ENCODE results near the gene ZNF775. TPM values are rescaled to one million over a fixed set of nuclear protein-coding genes. Genes with fewer than 3 reads are reported as not detected.
"Not testable (repeated sequence)": the region's sequence is repeated elsewhere in the genome, so short reads cannot be mapped to it uniquely, and the experiment has no call there.

ZNF775 gene
- total RNA-seq, 4 donors from 2014 or later = 0.72 to 4.4 (median 1.4) TPM

DNA sequence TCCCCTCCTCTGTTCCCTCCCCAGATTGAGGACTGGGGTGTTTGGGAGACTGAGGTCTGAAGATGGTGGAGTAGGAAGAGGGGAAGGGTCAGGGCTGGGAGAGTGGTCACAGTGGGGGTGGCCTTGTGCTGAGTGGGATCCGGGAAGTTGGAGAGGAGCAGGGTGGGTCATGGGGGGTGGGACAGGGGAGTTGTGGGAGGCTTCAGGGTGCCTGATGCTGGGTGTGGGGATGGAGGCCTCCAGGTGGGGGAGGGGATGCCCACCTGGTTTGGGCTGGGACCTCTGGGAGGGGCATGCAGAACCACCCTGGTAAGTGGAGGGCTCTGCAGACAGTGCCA lies 2.6 kb downstream of the ZNF775 start:
- ATAC-seq (ENCODE audit: low FRiP score) (no peak), DNase-seq (ENCODE audit: low spot score) (no peak)
- TF ChIP-seq, protein P1, sequence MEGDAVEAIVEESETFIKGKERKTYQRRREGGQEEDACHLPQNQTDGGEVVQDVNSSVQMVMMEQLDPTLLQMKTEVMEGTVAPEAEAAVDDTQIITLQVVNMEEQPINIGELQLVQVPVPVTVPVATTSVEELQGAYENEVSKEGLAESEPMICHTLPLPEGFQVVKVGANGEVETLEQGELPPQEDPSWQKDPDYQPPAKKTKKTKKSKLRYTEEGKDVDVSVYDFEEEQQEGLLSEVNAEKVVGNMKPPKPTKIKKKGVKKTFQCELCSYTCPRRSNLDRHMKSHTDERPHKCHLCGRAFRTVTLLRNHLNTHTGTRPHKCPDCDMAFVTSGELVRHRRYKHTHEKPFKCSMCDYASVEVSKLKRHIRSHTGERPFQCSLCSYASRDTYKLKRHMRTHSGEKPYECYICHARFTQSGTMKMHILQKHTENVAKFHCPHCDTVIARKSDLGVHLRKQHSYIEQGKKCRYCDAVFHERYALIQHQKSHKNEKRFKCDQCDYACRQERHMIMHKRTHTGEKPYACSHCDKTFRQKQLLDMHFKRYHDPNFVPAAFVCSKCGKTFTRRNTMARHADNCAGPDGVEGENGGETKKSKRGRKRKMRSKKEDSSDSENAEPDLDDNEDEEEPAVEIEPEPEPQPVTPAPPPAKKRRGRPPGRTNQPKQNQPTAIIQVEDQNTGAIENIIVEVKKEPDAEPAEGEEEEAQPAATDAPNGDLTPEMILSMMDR (IDR thresholded peaks at IDR 0.05) = no peak

DNA sequence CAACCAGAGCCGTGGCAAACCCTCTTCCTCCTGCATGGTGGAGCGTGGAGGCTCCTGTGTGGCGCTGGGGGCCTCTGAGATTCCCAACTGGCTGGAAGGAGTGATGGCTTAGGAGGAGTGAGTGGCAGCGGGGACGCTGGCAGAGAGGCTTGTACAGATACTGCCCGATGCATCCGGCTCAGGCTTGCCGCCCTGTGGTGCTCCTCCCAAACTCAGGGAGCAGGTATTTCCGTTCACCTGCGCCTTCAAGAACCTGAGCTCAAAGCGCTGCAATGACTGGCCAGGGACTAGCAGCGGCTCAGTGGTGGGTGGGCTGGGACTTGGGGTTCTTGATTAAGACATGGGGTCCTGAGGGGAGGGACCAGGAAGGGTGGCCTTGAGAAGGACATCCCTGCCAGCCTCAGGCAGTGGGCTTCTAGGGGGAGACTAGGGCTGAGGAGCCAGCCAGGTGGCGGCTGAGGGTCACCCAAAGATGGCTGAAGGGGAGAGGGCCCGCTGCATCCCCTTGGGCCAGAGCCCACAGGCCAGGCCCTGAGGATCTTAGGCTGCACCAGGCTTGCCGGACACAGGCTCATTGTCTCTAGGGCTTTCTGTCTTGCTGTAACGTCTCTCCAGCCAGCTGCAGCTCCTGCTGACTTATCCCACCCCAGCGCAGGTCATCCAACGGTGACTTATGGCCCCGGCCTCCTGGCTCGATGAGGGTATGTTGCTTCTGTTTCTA lies 3.2 kb downstream of the ZNF775 start:
- ATAC-seq (ENCODE audit: low FRiP score) = no peak
- TF ChIP-seq, protein P1 (IDR thresholded peaks at IDR 0.05) = no peak
- DNase-seq (ENCODE audit: low spot score) = no peak

DNA sequence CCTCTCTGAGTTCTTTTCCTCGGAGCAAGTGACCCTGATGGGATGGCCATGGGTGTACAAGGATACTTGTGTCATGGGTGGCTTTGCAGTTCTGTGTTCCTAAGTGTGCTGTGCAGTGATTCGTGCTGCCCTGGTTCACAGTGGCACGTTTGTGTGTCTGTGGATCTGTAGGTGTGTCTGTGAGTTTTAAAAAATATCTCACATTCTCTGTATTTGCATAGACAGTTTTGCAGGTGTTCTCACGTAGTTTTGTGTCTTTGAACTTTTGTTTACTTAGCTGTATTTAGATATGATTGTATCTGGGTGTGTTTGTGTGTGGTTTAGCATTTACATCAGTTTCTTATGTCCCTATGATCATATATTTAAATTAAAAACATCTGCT lies 3.7 kb downstream of the ZNF775 start:
- ATAC-seq (ENCODE audit: low FRiP score) (no peak), DNase-seq (ENCODE audit: low spot score) (no peak)
- TF ChIP-seq, protein P1 (IDR thresholded peaks at IDR 0.05) = no peak

- no peak for DNase-seq (ENCODE audit: low spot score)
- TF ChIP-seq, protein P1 (IDR thresholded peaks at IDR 0.05) = no peak
- ATAC-seq (ENCODE audit: low FRiP score) = no peak
Measured at GRCh38 chr7:150383710-150384397, 4.7 kb downstream of the ZNF775 start.

GRCh38 chr7:150384406-150385301 lies 5.5 kb downstream of the ZNF775 start:
- TF ChIP-seq, protein P1 (IDR thresholded peaks at IDR 0.05) = no peak
- no peak for ATAC-seq (ENCODE audit: low FRiP score)
- DNase-seq (ENCODE audit: low spot score) = no peak

DNA sequence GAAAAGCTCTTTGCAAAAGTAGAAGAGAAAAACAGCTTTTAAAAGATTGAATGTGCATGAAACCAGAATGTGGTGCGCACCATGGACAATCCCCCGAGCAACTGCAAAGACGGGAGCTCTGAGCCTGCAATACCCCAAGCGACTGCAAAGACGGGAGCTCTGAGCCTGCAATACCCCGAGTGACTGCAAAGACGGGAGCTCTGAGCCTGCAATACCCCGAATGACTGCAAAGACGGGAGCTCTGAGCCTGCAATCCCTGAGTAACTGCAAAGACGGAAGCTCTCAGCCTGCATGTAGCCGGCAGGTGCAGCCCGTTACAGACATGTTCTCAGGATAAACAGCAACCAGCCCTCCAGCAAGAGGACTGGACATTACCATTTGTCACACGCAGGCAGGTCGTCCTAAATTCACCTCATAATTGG lies 6.2 kb downstream of the ZNF775 start:
- no peak for ATAC-seq (ENCODE audit: low FRiP score)
- TF ChIP-seq, protein P1 (IDR thresholded peaks at IDR 0.05) = no peak

GRCh38 chr7:150385884-150386283 lies 6.8 kb downstream of the ZNF775 start:
- ATAC-seq (ENCODE audit: low FRiP score); DNase-seq (ENCODE audit: low spot score): not testable (repeated sequence)

More for the DNA sequence above, 6.2 kb downstream of the ZNF775 start:
- no peak for DNase-seq (ENCODE audit: low spot score)
